Fibroblast of villous mesenchyme (primary cell): Measurements from ENCODE around the gene CLEC2L. TPM values are rescaled to one million over a fixed set of nuclear protein-coding genes. Genes with fewer than 3 reads are reported as not detected.

ENCODE experiments used
- DNase-seq: peaks from one replicate; pipeline ENCODE4 v3.0.0-alpha.2; 2010; ENCODE audit warnings: low read depth
- H3K4me3 ChIP-seq: 2 replicates; pipeline ENCODE4 v1.5.1; 2011; ENCODE audit warnings: low read depth, mild to moderate bottlenecking, low read length
- CTCF ChIP-seq: IDR thresholded peaks from 2 replicates; pipeline ENCODE4 v1.5.1; 2012; ENCODE audit warnings: low read depth, mild to moderate bottlenecking, low read length; ENCODE audit not compliant: insufficient read depth
- total RNA-seq: library from RNA; depleted of rRNA; stranded (reverse); fragments of >200 nt; gene quantifications from 2 replicates; pipeline ENCODE4 v1.2.3, GENCODE V29; 2012

Gene CLEC2L
- total RNA-seq, 1 donor, result not detected

- no peak for TF ChIP-seq CTCF
- DNase-seq, result no peak
These were observed 8.2 kb upstream of the CLEC2L start for GRCh38 chr7:139515266-139515665.

GRCh38 chr7:139521439-139521838, 2.0 kb upstream of the CLEC2L start:
- no peak for DNase-seq
- no peak overlapping the region for H3K4me3 ChIP-seq
- no peak for TF ChIP-seq CTCF

More at GRCh38 chr7:139515266-139515665, 8.2 kb upstream of the CLEC2L start:
- H3K4me3 ChIP-seq, result no peak overlapping the region

- no peak for TF ChIP-seq CTCF
- H3K4me3 ChIP-seq, result no peak overlapping the region
- no peak for DNase-seq
These were observed 671 bp upstream of the CLEC2L start for GRCh38 chr7:139522830-139523198.

GRCh38 chr7:139523968-139524815, 707 bp downstream of the CLEC2L start:
- TF ChIP-seq CTCF, result no peak
- no peak for DNase-seq
- H3K4me3 ChIP-seq, result no peak overlapping the region

- no peak for TF ChIP-seq CTCF
- H3K4me3 ChIP-seq, result no peak overlapping the region
- DNase-seq, result no peak
These were observed 1.8 kb downstream of the CLEC2L start for GRCh38 chr7:139525239-139525638.

- DNase-seq, result no peak
- TF ChIP-seq CTCF, result no peak
- H3K4me3 ChIP-seq, result no peak overlapping the region
These were observed 2.3 kb downstream of the CLEC2L start for GRCh38 chr7:139525750-139526149.
